MM.1S (cell line): ENCODE results near the gene ASCL2.

Experiments used
- DNase-seq: peaks from one replicate; pipeline ENCODE4 v3.0.0-alpha.2; 2015
- H2AFZ ChIP-seq: fragments of 300-600 bp; sonication (generic); 2 replicates; pipeline ENCODE4 v1.6.0; 2016; ENCODE audit warnings: antibody characterized with exemption, low read length
- H3F3A ChIP-seq: fragments of 300-600 bp; sonication (generic); 2 replicates; pipeline ENCODE4 v1.6.1; 2016; ENCODE audit warnings: mild to moderate bottlenecking, antibody characterized with exemption, low read length, moderate library complexity, mixed read lengths; ENCODE audit not compliant: insufficient read depth
- H3K27ac ChIP-seq: fragments of 300-600 bp; sonication (generic); 2 replicates; pipeline ENCODE4 v1.5.1; 2016; ENCODE audit warnings: mild to moderate bottlenecking, low read length
- H3K27me3 ChIP-seq: fragments of 300-600 bp; sonication (generic); replicated peaks from 2 replicates; pipeline ENCODE4 v1.6.0; 2016; ENCODE audit warnings: low read length; ENCODE audit not compliant: insufficient read depth
- H3K36me3 ChIP-seq: fragments of 300-600 bp; sonication (generic); replicated peaks from 2 replicates; pipeline ENCODE4 v1.6.1; 2016; ENCODE audit warnings: mild to moderate bottlenecking, low read length, mixed read lengths; ENCODE audit not compliant: insufficient read depth
- H3K4me1 ChIP-seq: fragments of 300-600 bp; sonication (generic); 2 replicates; pipeline ENCODE4 v1.6.1; 2016; ENCODE audit warnings: low read length, mixed read lengths
- H3K4me2 ChIP-seq: fragments of 300-600 bp; sonication (generic); 2 replicates; pipeline ENCODE4 v1.6.0; 2016; ENCODE audit warnings: low read depth, low read length
- H3K4me3 ChIP-seq: fragments of 300-600 bp; sonication (generic); 2 replicates; pipeline ENCODE4 v1.5.1; 2016; ENCODE audit warnings: low read length, mixed read lengths
- H3K79me2 ChIP-seq: fragments of 300-600 bp; sonication (generic); 2 replicates; pipeline ENCODE4 v1.6.1; 2016; ENCODE audit warnings: mixed run types, low read length, mixed read lengths
- H3K9ac ChIP-seq: fragments of 300-600 bp; sonication (generic); 2 replicates; pipeline ENCODE4 v1.6.1; 2016; ENCODE audit warnings: low read length, mixed read lengths
- H3K9me2 ChIP-seq: fragments of 300-600 bp; sonication (generic); replicated peaks from 2 replicates; pipeline ENCODE4 v1.6.1; 2016; ENCODE audit warnings: mild to moderate bottlenecking, low read length, mixed read lengths; ENCODE audit not compliant: insufficient read depth
- H3K9me3 ChIP-seq: fragments of 300-600 bp; sonication (generic); replicated peaks from 2 replicates; pipeline ENCODE4 v1.6.1; 2016; ENCODE audit warnings: mild to moderate bottlenecking, low read length, mixed read lengths; ENCODE audit not compliant: insufficient read depth
- H4K20me1 ChIP-seq: fragments of 300-600 bp; sonication (generic); 2 replicates; pipeline ENCODE4 v1.6.1; 2016; ENCODE audit warnings: mild to moderate bottlenecking, low read length, moderate library complexity, mixed read lengths; ENCODE audit not compliant: insufficient read depth
- CTCF ChIP-seq: fragments of 300-600 bp; sonication (generic); IDR thresholded peaks from 2 replicates; pipeline ENCODE4 v1.5.1; 2016; ENCODE audit warnings: antibody characterized with exemption, low read length, mixed read lengths
- EZH2 ChIP-seq: fragments of 300-600 bp; sonication (generic); optimal IDR thresholded peaks from 2 replicates; pipeline ENCODE3; 2017; ENCODE audit warnings: low read depth, mild to moderate bottlenecking, antibody characterized with exemption, low read length, mixed read lengths
- EZH2phosphoT487 ChIP-seq: fragments of 300-600 bp; sonication (generic); IDR thresholded peaks from 2 replicates; pipeline ENCODE4 v1.6.1; 2018; ENCODE audit warnings: antibody characterized with exemption, low read length

The ASCL2 gene

GRCh38 chr11:2256951-2257700, 13.3 kb downstream of the ASCL2 start:
- Histone ChIP-seq H3K79me2 (no peaks in the 10 kb centered on the region), H3K9ac (no peak overlapping the region), H3K4me3 (no peak overlapping the region), H3K4me2 (no peak overlapping the region), H3K4me1 (no peaks in the 10 kb centered on the region), H2AFZ (no peak overlapping the region), H3K9me3 (no peaks in the 10 kb centered on the region), H3K27ac (no peak overlapping the region), H3K27me3 (peaks cover 93% of the 10 kb centered on the region), H3K9me2 (no peaks in the 10 kb centered on the region), H3K36me3 (no peaks in the 10 kb centered on the region), H4K20me1 (no peaks in the 10 kb centered on the region), H3F3A (no peaks in the 10 kb centered on the region)
- DNase-seq = no peak
- no peak for TF ChIP-seq EZH2
- TF ChIP-seq EZH2phosphoT487 = no peak
- no peak for TF ChIP-seq CTCF

- H3F3A ChIP-seq = no peaks in the 10 kb centered on the region
- no peaks in the 10 kb centered on the region for H3K9me2 ChIP-seq
- H3K4me1 ChIP-seq = no peaks in the 10 kb centered on the region
- H3K4me3 ChIP-seq = no peak overlapping the region
- H3K79me2 ChIP-seq = no peaks in the 10 kb centered on the region
- no peak overlapping the region for H3K27ac ChIP-seq
- no peak for DNase-seq
- no peaks in the 10 kb centered on the region for H3K9me3 ChIP-seq
- H3K27me3 ChIP-seq = peaks cover 89% of the 10 kb centered on the region
- no peaks in the 10 kb centered on the region for H4K20me1 ChIP-seq
- H3K36me3 ChIP-seq = no peaks in the 10 kb centered on the region
- H3K9ac ChIP-seq = no peak overlapping the region
- TF ChIP-seq CTCF (no peak), EZH2 (no peak), EZH2phosphoT487 (no peak)
- no peak overlapping the region for H2AFZ ChIP-seq
- H3K4me2 ChIP-seq = no peak overlapping the region
Measured at GRCh38 chr11:2256293-2256913, 14.0 kb downstream of the ASCL2 start.

GRCh38 chr11:2252018-2252417, 18.4 kb downstream of the ASCL2 start:
- Histone ChIP-seq H3K27me3 (peaks cover 86% of the 10 kb centered on the region), H3F3A (no peaks in the 10 kb centered on the region), H3K4me1 (no peaks in the 10 kb centered on the region), H4K20me1 (no peaks in the 10 kb centered on the region), H3K36me3 (no peaks in the 10 kb centered on the region), H3K9me2 (no peaks in the 10 kb centered on the region), H3K9ac (no peak overlapping the region), H3K4me3 (no peak overlapping the region), H3K9me3 (no peaks in the 10 kb centered on the region), H2AFZ (no peak overlapping the region), H3K27ac (no peak overlapping the region), H3K79me2 (no peaks in the 10 kb centered on the region), H3K4me2 (no peak overlapping the region)
- TF ChIP-seq EZH2phosphoT487 (no peak), CTCF (no peak), EZH2 (no peak)
- no peak for DNase-seq
